ENCODE measurements around the gene ZNF714.

ZNF714 gene

GRCh38 chr19:21092109-21092508 lies 10.1 kb downstream of the ZNF714 start:
- DNase-seq (ENCODE audit: low read depth, low spot score) = no peak
- no peak overlapping the region for H3K27ac ChIP-seq
- H3K9ac ChIP-seq (ENCODE audit: insufficient read length) = no peak overlapping the region
- TF ChIP-seq EZH2 (IDR thresholded peaks at IDR 0.05) (no peak), FOXP2 (optimal IDR thresholded peaks at IDR 0.05; ENCODE audit: control extremely low read depth, extremely low read length, insufficient read depth) (no peak), POLR2AphosphoS5 (IDR thresholded peaks at IDR 0.05; ENCODE audit: borderline replicate concordance, low read depth, low read length) (no peak)
- H3K9me3 ChIP-seq (ENCODE audit: low read depth, low read length) = no peaks in the 10 kb centered on the region
- peaks cover 8% of the 10 kb centered on the region for H3K36me3 ChIP-seq (ENCODE audit: insufficient read depth, low read length)
- no peak overlapping the region for H3K4me3 ChIP-seq

- no peak for DNase-seq (ENCODE audit: low read depth, low spot score)
- Histone ChIP-seq H3K27ac (no peak overlapping the region), H3K9ac (ENCODE audit: insufficient read length) (no peak overlapping the region), H3K4me3 (no peak overlapping the region), H3K9me3 (ENCODE audit: low read depth, low read length) (no peaks in the 10 kb centered on the region), H3K36me3 (ENCODE audit: insufficient read depth, low read length) (peaks cover 8% of the 10 kb centered on the region; the same call in 1 of the 2 replicates)
- no peak for TF ChIP-seq POLR2AphosphoS5 (IDR thresholded peaks at IDR 0.05; ENCODE audit: borderline replicate concordance, low read depth, low read length)
- TF ChIP-seq FOXP2 (optimal IDR thresholded peaks at IDR 0.05; ENCODE audit: control extremely low read depth, extremely low read length, insufficient read depth) = no peak
- TF ChIP-seq EZH2 (IDR thresholded peaks at IDR 0.05) = no peak
Measured at GRCh38 chr19:21094347-21095025, 12.5 kb downstream of the ZNF714 start.

- no peak for DNase-seq (ENCODE audit: low read depth, low spot score)
- Histone ChIP-seq H3K9me3 (ENCODE audit: low read depth, low read length) (no peaks in the 10 kb centered on the region), H3K27ac (no peak overlapping the region), H3K36me3 (ENCODE audit: insufficient read depth, low read length) (peaks cover 12% of the 10 kb centered on the region; the same call in 1 of the 2 replicates), H3K4me3 (no peak overlapping the region), H3K9ac (ENCODE audit: insufficient read length) (no peak overlapping the region)
- no peak for TF ChIP-seq POLR2AphosphoS5 (IDR thresholded peaks at IDR 0.05; ENCODE audit: borderline replicate concordance, low read depth, low read length)
- no peak for TF ChIP-seq FOXP2 (optimal IDR thresholded peaks at IDR 0.05; ENCODE audit: control extremely low read depth, extremely low read length, insufficient read depth)
Measured at GRCh38 chr19:21098291-21098690, 16.3 kb downstream of the ZNF714 start.

GRCh38 chr19:21101521-21102242 lies 19.7 kb downstream of the ZNF714 start:
- Histone ChIP-seq H3K9ac (ENCODE audit: insufficient read length) (no peak overlapping the region), H3K27ac (no peak overlapping the region), H3K4me3 (no peak overlapping the region), H3K9me3 (ENCODE audit: low read depth, low read length) (no peaks in the 10 kb centered on the region), H3K36me3 (ENCODE audit: insufficient read depth, low read length) (peaks cover 14% of the 10 kb centered on the region; the same call in 1 of the 2 replicates)
- TF ChIP-seq FOXP2 (optimal IDR thresholded peaks at IDR 0.05; ENCODE audit: control extremely low read depth, extremely low read length, insufficient read depth) = no peak
- TF ChIP-seq EZH2 (IDR thresholded peaks at IDR 0.05) = no peak
- no peak for TF ChIP-seq POLR2AphosphoS5 (IDR thresholded peaks at IDR 0.05; ENCODE audit: borderline replicate concordance, low read depth, low read length)
- no peak for DNase-seq (ENCODE audit: low read depth, low spot score)

GRCh38 chr19:21109116-21109515 lies 27.1 kb downstream of the ZNF714 start:
- peaks cover 8% of the 10 kb centered on the region; the same call in 1 of the 2 replicates for H3K36me3 ChIP-seq (ENCODE audit: insufficient read depth, low read length)
- TF ChIP-seq FOXP2 (optimal IDR thresholded peaks at IDR 0.05; ENCODE audit: control extremely low read depth, extremely low read length, insufficient read depth) (no peak), EZH2 (IDR thresholded peaks at IDR 0.05) (no peak), POLR2AphosphoS5 (IDR thresholded peaks at IDR 0.05; ENCODE audit: borderline replicate concordance, low read depth, low read length) (no peak)
- H3K9me3 ChIP-seq (ENCODE audit: low read depth, low read length) = no peaks in the 10 kb centered on the region; the same call in 1 of the 2 replicates
- no peak overlapping the region for H3K4me3 ChIP-seq
- no peak for DNase-seq (ENCODE audit: low read depth, low spot score)
- no peak overlapping the region for H3K9ac ChIP-seq (ENCODE audit: insufficient read length)
- H3K27ac ChIP-seq = no peak overlapping the region

- no peak overlapping the region for H3K9ac ChIP-seq (ENCODE audit: insufficient read length)
- no peak overlapping the region for H3K27ac ChIP-seq
- DNase-seq (ENCODE audit: low read depth, low spot score) = no peak
- no peak overlapping the region for H3K4me3 ChIP-seq
- no peak for TF ChIP-seq FOXP2 (optimal IDR thresholded peaks at IDR 0.05; ENCODE audit: control extremely low read depth, extremely low read length, insufficient read depth)
- H3K9me3 ChIP-seq (ENCODE audit: low read depth, low read length) = no peaks in the 10 kb centered on the region; the same call in 1 of the 2 replicates
- peaks cover 7% of the 10 kb centered on the region; the same call in 1 of the 2 replicates for H3K36me3 ChIP-seq (ENCODE audit: insufficient read depth, low read length)
Measured at GRCh38 chr19:21110183-21110582, 28.2 kb downstream of the ZNF714 start.

GRCh38 chr19:21115430-21115829 lies 33.4 kb downstream of the ZNF714 start:
- no peak for DNase-seq (ENCODE audit: low read depth, low spot score)
- H3K9ac ChIP-seq (ENCODE audit: insufficient read length) = no peak overlapping the region
- no peak overlapping the region for H3K27ac ChIP-seq
- H3K9me3 ChIP-seq (ENCODE audit: low read depth, low read length) = no peaks in the 10 kb centered on the region; the same call in none of the 2 replicates
- TF ChIP-seq FOXP2 (optimal IDR thresholded peaks at IDR 0.05; ENCODE audit: control extremely low read depth, extremely low read length, insufficient read depth) (no peak), EZH2 (IDR thresholded peaks at IDR 0.05) (no peak), POLR2AphosphoS5 (IDR thresholded peaks at IDR 0.05; ENCODE audit: borderline replicate concordance, low read depth, low read length) (no peak)
- no peak overlapping the region for H3K4me3 ChIP-seq
- H3K36me3 ChIP-seq (ENCODE audit: insufficient read depth, low read length) = peaks cover 21% of the 10 kb centered on the region

GRCh38 chr19:21117041-21117907 lies 35.3 kb downstream of the ZNF714 start:
- TF ChIP-seq EZH2 (IDR thresholded peaks at IDR 0.05) = no peak
- no peak for TF ChIP-seq FOXP2 (optimal IDR thresholded peaks at IDR 0.05; ENCODE audit: control extremely low read depth, extremely low read length, insufficient read depth)
- no peak overlapping the region for H3K27ac ChIP-seq
- no peak overlapping the region for H3K9ac ChIP-seq (ENCODE audit: insufficient read length)
- DNase-seq (ENCODE audit: low read depth, low spot score) = no peak
- H3K9me3 ChIP-seq (ENCODE audit: low read depth, low read length) = no peaks in the 10 kb centered on the region; the same call in 1 of the 2 replicates
- H3K4me3 ChIP-seq = no peak overlapping the region
- H3K36me3 ChIP-seq (ENCODE audit: insufficient read depth, low read length) = peaks cover 21% of the 10 kb centered on the region

All from SK-N-MC (cell line).